GM12873 (cell line): ENCODE measurements around the gene ONECUT1.

Source experiments
- CTCF ChIP-seq: IDR thresholded peaks from 2 replicates; pipeline ENCODE4 v1.5.1; 2012; ENCODE audit warnings: low read depth, mild to moderate bottlenecking, moderate library complexity, low read length, control low read depth; ENCODE audit not compliant: insufficient read depth; ENCODE audit errors: missing control alignments

ONECUT1 gene

GRCh38 chr15:52732551-52732950, 57.6 kb downstream of the ONECUT1 start:
- no peak for TF ChIP-seq CTCF

- no peak for TF ChIP-seq CTCF
Observed at GRCh38 chr15:52731732-52732470, 58.2 kb downstream of the ONECUT1 start.

- no peak for TF ChIP-seq CTCF
Observed at GRCh38 chr15:52731004-52731403, 59.1 kb downstream of the ONECUT1 start.

GRCh38 chr15:52730594-52730993, 59.5 kb downstream of the ONECUT1 start:
- TF ChIP-seq CTCF: no peak

- TF ChIP-seq CTCF: no peak
Observed at GRCh38 chr15:52730173-52730572, 60.0 kb downstream of the ONECUT1 start.

GRCh38 chr15:52728899-52729298, 61.2 kb downstream of the ONECUT1 start:
- no peak for TF ChIP-seq CTCF

- TF ChIP-seq CTCF: no peak
Observed at GRCh38 chr15:52727815-52728214, 62.3 kb downstream of the ONECUT1 start.
